Epithelial cell of proximal tubule (primary cell): ENCODE data around the gene NKIRAS2. TPM values are rescaled to one million over a fixed set of nuclear protein-coding genes. Genes with fewer than 3 reads are reported as not detected.

ENCODE experiments used
- DNase-seq: peaks from one replicate; pipeline ENCODE4 v3.0.0-alpha.2; 2011; ENCODE audit warnings: low read depth
- H3K4me3 ChIP-seq: 2 replicates; pipeline ENCODE4 v1.5.1; 2011; ENCODE audit warnings: low read depth, mild to moderate bottlenecking, low read length
- total RNA-seq: library from RNA; depleted of rRNA; stranded (reverse); fragments of >200 nt; gene quantifications from 2 replicates; pipeline ENCODE4 v1.2.3, GENCODE V29; 2015
- TF ChIP-seq, protein P1 (sequence below): conservative IDR thresholded peaks from 2 replicates; pipeline ENCODE4 v1.5.1; 2012; ENCODE audit warnings: low read depth, mild to moderate bottlenecking, low read length

The NKIRAS2 gene
- total RNA-seq, 1 donor from 2014 or later = 37.7 TPM

DNA sequence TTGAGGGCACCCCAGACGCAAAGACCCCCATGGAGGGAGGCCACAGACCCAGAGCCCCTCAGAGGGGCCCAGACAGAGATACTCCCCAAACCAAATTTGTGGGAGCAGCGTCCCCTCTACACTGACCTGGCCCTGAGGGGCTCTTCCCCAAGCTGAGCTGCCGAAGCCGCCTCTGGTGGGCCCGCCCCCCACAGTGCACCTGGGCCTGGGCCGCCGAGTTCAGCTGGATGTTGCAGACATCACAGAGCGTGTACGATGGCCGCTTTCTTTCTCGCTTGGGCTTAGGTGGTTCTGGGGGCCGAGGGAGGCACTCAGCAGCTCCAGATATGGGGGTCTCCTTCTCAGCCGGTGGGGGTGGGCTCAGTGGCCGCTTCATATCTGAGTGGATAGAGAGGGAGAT, 42.8 kb downstream of the NKIRAS2 start:
- no peak overlapping the region for H3K4me3 ChIP-seq
- TF ChIP-seq, protein P1, sequence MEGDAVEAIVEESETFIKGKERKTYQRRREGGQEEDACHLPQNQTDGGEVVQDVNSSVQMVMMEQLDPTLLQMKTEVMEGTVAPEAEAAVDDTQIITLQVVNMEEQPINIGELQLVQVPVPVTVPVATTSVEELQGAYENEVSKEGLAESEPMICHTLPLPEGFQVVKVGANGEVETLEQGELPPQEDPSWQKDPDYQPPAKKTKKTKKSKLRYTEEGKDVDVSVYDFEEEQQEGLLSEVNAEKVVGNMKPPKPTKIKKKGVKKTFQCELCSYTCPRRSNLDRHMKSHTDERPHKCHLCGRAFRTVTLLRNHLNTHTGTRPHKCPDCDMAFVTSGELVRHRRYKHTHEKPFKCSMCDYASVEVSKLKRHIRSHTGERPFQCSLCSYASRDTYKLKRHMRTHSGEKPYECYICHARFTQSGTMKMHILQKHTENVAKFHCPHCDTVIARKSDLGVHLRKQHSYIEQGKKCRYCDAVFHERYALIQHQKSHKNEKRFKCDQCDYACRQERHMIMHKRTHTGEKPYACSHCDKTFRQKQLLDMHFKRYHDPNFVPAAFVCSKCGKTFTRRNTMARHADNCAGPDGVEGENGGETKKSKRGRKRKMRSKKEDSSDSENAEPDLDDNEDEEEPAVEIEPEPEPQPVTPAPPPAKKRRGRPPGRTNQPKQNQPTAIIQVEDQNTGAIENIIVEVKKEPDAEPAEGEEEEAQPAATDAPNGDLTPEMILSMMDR = no peak
- DNase-seq = no peak

DNA sequence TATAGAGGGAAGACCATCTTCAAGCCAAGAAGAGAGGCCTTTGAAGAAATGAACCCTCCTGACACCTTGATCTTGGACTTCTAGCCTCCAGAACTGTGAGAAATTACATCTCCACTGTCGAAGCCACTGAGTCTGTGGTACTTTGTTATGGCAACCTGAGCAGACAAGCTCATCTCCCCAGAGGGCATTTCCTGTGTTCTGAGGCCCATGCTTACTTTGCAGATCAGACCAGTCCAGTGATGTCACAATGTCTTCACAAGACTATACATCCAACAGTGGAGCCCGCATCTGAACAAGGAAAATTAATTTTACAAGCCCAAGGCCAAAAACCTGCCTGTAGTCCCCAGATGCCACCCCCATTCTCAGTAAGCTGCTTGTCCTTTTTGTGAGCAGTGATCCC, 45.3 kb downstream of the NKIRAS2 start:
- TF ChIP-seq, protein P1 = no peak
- H3K4me3 ChIP-seq = no peak overlapping the region
- no peak for DNase-seq

DNA sequence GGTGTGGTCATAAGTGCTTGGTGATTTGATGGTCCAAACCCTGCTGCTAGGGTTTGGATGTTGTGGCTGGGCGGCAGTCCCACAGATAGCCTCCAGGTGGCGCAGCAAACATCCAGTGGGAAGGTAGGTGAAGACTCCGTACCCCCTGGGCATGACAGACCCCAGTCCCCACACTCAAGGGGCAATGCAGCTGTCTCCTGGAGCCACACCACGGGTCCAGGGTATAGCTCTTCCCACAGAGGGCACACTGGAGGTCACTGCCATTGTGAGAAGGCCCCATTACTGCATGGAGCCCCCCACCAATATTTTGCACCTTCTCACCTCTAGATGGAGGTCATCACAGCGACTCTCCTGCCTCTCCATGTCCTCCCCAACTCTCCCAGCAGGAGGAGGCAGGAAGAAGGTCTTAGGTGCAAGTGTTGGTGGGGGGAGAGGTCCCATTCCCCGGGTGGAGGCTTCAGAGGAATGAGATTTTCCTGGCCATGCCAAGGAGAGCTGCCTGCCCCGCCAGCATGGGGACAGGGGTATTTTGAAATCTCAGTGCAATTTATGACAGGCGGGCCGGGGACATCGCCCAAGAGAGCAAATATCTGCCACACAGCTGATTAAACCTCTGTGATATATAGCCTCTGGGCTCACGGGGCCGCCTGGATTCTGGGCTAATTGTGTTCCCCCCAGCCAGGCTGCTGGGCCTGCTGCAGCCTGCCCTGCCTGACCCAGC, 47.6 kb downstream of the NKIRAS2 start:
- DNase-seq = no peak
- no peak overlapping the region for H3K4me3 ChIP-seq
- TF ChIP-seq, protein P1 = peak; percentile 84

DNA sequence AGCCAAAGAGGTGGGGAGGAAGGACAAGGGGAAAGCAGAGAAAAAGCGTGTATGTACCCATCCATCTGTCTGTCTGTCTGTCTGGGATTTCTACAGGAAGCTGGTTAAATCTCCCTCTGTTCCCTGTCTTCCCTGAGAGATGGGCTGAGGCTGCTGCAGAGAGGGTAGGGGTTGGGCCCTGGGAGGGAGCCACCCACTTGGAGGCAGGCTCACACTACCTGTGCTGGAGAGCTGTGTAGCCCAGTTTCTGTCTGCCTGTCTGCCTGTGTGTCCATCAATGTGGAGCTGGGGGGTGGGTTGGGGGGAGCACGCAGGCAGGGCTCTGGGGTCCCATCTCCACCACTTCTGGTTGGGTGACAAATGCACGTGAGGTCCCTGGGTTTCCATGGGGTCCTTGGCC, 49.1 kb downstream of the NKIRAS2 start:
- TF ChIP-seq, protein P1 = no peak
- DNase-seq = no peak

DNA sequence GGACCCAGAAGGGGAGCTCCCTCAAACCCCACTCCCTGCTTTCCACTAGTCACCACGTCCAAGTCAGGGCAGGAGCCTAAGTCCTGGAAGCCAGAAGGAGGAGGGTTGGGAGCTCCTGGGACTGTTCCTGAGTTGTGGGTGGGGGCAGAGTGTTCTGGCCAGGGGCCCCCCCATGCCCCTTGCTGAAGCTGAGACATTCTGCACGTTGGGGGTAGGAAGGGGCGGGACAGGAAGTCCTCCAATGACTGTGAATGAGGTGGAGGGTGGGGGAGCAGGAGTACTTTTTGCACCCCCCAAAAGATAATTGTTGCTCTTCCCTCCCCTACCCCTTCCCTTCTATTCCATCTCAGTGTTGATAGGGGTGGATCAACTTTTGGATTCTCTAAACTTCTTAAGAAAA, 51.9 kb downstream of the NKIRAS2 start:
- DNase-seq = no peak
- H3K4me3 ChIP-seq = no peak overlapping the region
- TF ChIP-seq, protein P1 = no peak

More for the DNA sequence above, 49.1 kb downstream of the NKIRAS2 start:
- no peak overlapping the region for H3K4me3 ChIP-seq

DNA sequence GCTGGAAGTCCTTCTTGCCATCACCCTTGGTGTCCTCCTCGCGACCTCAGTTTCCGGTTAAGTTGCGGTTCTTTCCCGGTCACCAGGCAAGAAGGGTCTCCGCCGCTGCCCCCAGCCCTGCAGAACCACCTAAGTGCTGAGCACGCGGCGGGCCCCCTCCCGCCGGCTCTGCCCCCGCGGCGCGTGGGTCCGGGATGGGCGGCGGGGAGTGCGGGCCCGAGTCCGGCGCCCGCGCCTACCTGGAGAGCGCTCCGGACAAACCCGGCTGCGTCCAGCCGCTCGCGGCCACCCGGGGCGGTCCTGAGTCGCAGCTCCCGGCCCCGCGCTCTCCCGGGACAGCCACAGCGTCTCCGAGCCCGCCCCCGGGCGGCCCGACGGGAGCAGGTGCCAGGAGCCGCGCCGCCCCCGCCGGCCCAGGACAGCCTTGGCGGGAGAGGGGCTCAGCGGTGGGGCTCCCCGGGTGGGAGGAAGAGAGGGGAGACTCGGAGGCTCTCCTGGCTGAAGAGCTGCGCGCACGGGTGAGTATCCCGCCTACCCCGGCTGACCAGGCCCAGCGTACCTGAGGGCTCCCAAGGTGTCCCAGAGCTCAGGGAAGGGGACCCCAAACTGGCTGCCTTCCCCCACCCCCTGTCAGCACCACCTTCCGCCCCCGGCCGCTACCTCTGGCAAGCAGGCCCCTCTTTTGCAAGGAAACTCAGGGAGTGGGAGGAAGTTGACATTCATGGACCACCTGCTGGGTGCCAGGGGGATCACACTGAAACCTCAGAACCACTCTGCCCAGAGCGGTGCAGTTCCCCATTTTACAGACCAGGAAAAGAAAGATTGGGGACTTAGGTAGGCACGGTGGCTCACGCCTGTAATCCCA, 52.7 kb downstream of the NKIRAS2 start:
- DNase-seq = no peak
- TF ChIP-seq, protein P1 = no peak
- peak overlapping the region; percentile 10 for H3K4me3 ChIP-seq

Other genes starting within 250 kb of the NKIRAS2 start
- 314 and 425 TPM in 2 replicates for gene JUP, start 233.4 kb upstream of the NKIRAS2 start, total RNA-seq
- 47.8 and 55.5 TPM in 2 replicates for gene P3H4, start 208.1 kb upstream of the NKIRAS2 start, total RNA-seq
- 106 and 143 TPM in 2 replicates for gene FKBP10, start 207.1 kb upstream of the NKIRAS2 start, total RNA-seq
- gene NT5C3B, start 183.9 kb upstream of the NKIRAS2 start, total RNA-seq = 67.6 and 70.8 TPM in 2 replicates
- gene KLHL10, start 182.3 kb upstream of the NKIRAS2 start, total RNA-seq = not detected in 2 replicates
- 12.3 and 13.8 TPM in 2 replicates for gene KLHL11, start 154.7 kb upstream of the NKIRAS2 start, total RNA-seq
- gene ACLY, start 101.1 kb upstream of the NKIRAS2 start, total RNA-seq = 193 and 311 TPM in 2 replicates
- gene ODAD4, start 89.5 kb upstream of the NKIRAS2 start, total RNA-seq = 0.23 and 0.29 TPM in 2 replicates
- 69.8 and 75.9 TPM in 2 replicates for gene CNP, start 53.3 kb upstream of the NKIRAS2 start, total RNA-seq
- 57.6 and 66.8 TPM in 2 replicates for gene DNAJC7, start 2.7 kb upstream of the NKIRAS2 start, total RNA-seq
- gene C17orf113, start 30.5 kb downstream of the NKIRAS2 start, total RNA-seq = 0.07 and 0.98 TPM in 2 replicates
- 0.07 TPM in 1 of 2 replicates, not detected in the other for gene ZNF385C, start 78.4 kb downstream of the NKIRAS2 start, total RNA-seq
- 2.7 and 4.6 TPM in 2 replicates for gene DHX58, start 92.6 kb downstream of the NKIRAS2 start, total RNA-seq
- gene KAT2A, start 101.3 kb downstream of the NKIRAS2 start, total RNA-seq = 13.1 and 18.6 TPM in 2 replicates
- gene HSPB9, start 102.7 kb downstream of the NKIRAS2 start, total RNA-seq = not detected in 2 replicates
- 89.4 and 150 TPM in 2 replicates for gene RAB5C, start 134.9 kb downstream of the NKIRAS2 start, total RNA-seq
- not detected in 2 replicates for gene KCNH4, start 161.1 kb downstream of the NKIRAS2 start, total RNA-seq
- gene HCRT, start 165.4 kb downstream of the NKIRAS2 start, total RNA-seq = not detected in 2 replicates
- gene GHDC, start 174.4 kb downstream of the NKIRAS2 start, total RNA-seq = 15.7 and 17.4 TPM in 2 replicates